GM12875 (cell line): ENCODE data around the gene DTNBP1.

ENCODE experiments used
- H3K4me3 ChIP-seq: one replicate; pipeline ENCODE4 v1.5.1; 2011; ENCODE audit warnings: low read depth, low read length, control low read depth
- CTCF ChIP-seq: IDR thresholded peaks from 2 replicates; pipeline ENCODE4 v1.5.1; 2011; ENCODE audit warnings: low read depth, mild to moderate bottlenecking, control low read depth, inconsistent platforms, low read length, moderate library complexity, borderline replicate concordance; ENCODE audit not compliant: insufficient read depth

Gene DTNBP1

GRCh38 chr6:15506066-15506465 is 156.8 kb downstream of the DTNBP1 start:
- H3K4me3 ChIP-seq: no peak overlapping the region
- no peak for TF ChIP-seq CTCF

- no peak for TF ChIP-seq CTCF
- H3K4me3 ChIP-seq: no peak overlapping the region
Measured at GRCh38 chr6:15505463-15505918, 157.3 kb downstream of the DTNBP1 start.

- H3K4me3 ChIP-seq: no peak overlapping the region
- no peak for TF ChIP-seq CTCF
Measured at GRCh38 chr6:15504581-15505350, 158.1 kb downstream of the DTNBP1 start.

- TF ChIP-seq CTCF: no peak
- no peak overlapping the region for H3K4me3 ChIP-seq
Measured at GRCh38 chr6:15504040-15504495, 158.8 kb downstream of the DTNBP1 start.

- no peak overlapping the region for H3K4me3 ChIP-seq
- TF ChIP-seq CTCF: no peak
Measured at GRCh38 chr6:15503346-15503680, 159.5 kb downstream of the DTNBP1 start.

- no peak for TF ChIP-seq CTCF
- no peak overlapping the region for H3K4me3 ChIP-seq
Measured at GRCh38 chr6:15502446-15503345, 160.1 kb downstream of the DTNBP1 start.
